ENCODE data around the gene MEG3.
A peak's percentile ranks its signal among the peaks of the same experiment; 100 is the strongest.
"Not testable (repeated sequence)": the region's sequence is repeated elsewhere in the genome, so short reads cannot be mapped to it uniquely, and the experiment has no call there.

Gene MEG3

DNA sequence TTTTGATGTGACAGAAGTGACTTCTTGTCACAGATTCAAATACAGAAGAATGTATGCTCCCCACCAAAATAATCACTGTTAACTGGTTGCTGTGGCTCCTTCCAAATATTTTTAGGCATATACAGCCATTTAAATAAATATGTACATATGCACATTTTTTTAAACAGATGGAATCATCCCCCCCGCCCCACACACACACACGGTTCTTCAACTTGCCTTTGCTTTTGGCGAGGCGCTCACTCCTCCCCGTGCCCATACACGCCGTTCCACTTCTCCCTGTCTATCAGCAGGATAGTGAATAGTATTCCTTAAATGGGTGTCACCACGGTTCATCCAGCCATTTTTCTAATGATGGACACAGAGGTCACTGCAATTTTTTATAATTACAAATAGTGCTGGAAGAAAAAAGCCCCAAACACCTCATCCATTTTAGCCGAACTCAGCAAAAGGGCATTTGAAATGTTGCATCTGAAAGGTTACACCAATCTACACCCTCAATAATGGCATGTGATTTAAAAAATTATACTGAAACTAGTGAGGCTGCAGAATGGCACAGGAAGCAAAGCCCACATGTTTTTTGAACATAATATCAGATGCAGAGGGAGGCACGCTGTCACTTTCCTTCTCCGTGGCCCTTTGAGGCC is 39.2 kb upstream of the MEG3 start:
- intact Hi-C loops (cut with DNase I): no loop called here
- no peak for DNase-seq

DNA sequence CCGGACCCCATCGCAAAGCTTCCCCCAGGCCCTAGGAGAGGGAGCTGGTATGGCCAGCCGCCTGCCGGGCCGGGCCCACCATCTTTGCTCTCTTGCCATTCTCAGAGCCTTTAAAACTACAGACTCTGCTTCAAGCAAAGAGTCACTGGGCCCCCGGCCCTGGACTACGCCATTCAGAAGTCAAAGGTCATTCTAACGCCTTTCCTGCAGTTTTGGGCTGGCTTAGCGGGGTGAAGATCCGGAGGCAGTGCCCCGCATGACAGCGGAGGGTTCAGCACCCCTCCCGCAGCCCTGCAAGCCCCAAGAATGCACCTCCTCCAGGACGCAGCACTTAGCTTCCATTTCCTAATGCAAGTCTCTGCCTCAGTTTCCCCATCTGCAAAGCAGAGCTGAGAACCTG is 38.3 kb upstream of the MEG3 start:
- DNase-seq: no peak
- intact Hi-C loops (cut with DNase I): no loop called here

DNA sequence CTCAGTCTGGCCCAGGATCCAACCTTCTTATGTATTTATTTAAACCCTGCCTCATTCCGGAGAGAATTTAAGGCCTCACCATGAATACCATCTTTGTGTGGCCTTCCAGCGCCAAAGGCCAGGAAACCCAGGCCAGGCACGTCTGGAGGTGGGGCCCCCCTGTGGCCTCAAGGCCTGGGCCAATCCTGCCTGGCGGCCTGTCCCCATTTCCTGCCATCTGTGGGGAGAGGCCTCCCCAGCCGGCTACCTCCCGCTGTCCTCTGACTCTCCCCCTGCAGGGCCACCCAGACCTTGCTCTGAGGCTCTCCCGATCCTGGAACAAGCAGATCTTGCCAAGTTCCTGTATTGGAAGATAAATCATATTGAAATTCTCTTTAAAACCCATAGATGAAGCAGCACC is 37.4 kb upstream of the MEG3 start:
- intact Hi-C loops (cut with DNase I): no loop called here

DNA sequence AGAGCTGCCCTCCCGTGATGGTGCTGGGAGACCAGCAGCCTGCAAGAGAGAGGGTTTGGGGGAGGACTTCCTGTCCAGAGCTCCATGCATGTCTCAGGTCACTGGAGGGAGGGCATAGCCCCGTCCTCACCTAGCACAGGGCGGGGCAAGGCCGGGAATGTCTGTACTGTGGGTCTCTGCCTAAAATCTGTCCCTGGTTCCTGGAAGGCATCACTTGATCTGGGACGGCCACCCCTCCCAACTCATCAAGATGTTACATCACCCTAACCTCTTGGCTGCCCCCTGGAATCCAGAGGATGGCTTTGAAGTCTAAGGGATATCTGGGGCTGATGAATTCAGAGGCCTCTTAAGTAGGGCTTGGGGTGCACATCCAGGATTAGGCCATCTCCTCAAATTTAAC is 37.0 kb upstream of the MEG3 start:
- no peak for DNase-seq
- intact Hi-C loops (cut with DNase I): no loop called here

More for the DNA sequence above, 37.4 kb upstream of the MEG3 start:
- DNase-seq: peak in 6 of 42 donors; percentile 11 to 50 (median 39)

DNA sequence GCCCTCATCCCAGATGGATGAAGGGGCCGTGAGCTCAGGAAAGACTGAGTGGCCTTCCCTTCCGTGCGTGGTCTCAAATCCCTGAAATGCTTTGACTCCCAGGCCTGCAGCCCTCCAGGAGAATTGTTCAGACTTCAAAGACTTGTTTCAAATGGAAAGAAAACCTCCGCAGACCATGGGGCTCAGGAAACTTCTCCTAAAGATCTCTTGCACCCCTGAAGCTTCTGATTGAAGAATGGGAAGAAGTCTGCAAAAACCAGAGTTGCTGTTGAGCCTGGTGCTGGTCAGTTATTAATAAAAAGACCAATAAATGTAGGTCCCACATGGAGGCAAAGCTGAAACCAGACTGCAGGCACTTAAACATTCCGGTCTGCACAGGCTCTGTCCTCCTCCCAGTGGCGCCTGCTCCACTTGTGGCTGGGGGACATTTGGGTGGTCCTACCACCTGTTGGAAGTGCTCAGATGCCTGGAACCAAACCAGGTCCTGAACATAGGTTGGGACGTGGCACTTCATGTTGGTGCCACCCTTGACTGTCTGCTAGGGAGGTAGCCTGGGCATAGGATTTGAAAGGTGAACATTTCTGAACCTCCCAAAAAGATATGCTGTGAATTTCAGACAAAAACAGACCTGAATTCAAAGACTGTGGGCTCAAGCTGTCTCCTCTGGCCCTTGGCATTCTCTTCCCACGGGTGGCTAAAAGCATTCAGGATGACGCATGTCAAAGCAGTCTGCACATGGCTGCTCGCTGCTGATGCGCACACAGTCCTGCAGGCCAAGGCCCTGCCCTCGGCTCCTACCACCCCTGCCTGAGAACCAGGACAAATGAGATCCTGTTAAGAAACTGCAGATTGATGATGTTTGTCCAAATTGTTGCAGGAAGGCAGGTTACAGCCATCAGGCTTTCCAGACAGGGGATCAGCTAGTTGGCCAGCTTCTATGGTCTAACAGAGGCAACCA is 36.2 kb upstream of the MEG3 start:
- intact Hi-C loops (cut with DNase I): no loop called here
- no peak for DNase-seq

DNA sequence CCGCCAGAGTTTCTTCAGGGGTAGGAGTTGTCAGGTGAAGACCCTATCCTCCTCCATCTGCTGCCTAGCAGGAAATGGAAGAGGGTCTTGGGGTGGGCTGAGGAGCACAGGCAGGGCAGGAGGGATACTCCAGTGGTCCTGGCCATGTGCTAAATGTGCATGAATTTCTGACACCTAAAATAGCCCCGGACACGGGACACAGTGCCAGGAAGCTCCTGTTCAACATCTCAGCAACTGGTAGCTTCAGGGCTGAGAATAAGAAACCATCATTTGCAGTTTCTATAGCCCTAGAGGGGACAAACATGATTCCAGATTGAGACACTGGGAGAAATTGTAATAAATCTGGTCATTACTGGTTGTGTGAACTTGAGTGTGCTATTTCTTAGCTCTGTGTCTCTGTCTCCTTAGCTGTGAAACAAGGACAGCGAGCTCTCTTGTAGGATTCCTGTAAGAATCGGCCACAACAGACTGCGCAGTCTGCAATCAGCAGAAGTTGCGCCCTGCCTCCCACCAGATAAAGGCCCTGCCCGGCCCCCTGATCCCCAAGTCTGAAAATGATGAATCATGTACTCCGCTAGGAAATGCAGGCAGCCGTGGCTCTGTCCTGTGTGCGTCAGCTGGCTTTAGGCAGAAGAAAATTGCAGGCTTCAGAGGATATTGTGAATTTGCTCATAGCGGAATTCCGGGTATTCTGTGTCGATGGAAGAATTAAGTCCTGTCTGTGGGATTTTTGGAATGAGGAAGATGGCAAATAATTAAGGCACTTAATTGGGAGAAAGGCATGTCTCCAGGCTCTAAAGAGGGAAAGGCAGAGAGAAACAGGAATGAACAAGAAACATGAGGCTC is 35.2 kb upstream of the MEG3 start:
- intact Hi-C loops (cut with DNase I): no loop called here
- no peak for DNase-seq

DNA sequence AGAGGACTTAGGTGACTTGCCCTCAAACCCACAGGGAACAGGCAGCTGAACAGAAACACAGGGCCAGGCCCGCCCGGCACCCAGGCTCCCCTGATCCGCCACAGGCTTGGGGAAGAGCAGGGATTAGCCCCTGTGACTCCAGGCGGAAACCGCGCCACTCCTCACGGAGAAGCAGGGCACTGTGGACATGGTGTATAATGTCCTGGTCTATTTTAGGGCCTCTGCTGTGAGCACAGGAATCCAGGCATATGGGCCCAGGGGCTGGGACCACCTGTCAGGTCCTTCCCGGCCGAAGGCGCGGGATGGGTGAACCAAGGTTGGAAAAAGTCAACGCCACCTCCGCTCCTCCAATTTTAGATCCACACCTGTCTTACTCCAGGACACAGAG is 34.6 kb upstream of the MEG3 start:
- DNase-seq: no peak
- intact Hi-C loops (cut with DNase I): no loop called here

DNA sequence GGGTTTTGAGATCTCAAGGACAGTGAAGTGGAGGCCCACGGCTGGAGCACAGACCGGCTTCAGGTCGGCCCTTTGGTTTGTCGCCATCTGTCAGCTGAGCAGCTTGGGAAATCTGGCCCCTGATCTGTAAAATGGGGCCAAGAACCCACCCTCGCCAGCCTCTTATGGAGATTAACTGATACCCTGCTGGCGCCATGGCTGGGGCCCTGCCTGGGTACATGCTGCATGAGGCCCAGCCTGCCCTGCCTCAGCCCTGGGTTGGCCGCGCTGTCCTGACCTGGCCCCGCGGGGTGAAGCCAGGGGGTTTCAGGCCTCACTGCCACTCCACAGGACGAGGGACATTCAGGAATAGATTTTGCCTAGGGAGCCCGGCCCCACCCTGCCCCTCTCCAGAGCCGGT is 33.9 kb upstream of the MEG3 start:
- no peak for DNase-seq
- intact Hi-C loops (cut with DNase I): no loop called here

DNA sequence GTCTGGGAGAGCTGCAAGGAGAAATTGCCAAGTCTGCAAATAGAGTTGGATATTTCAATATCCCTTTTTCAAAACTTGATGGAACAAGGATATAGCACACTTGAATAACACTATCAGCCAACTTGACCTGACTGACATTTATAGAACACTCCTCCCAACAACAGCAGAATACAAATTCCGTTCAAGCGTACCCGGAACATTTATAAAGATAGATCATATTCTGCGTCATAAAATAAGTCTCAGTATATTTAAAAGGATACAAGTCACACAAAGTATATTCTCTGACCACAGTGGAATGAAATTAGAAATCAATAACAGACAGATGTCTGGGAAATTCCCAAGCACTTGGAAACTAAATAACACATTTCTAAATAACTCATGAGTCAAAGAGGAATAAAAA is 29.0 kb upstream of the MEG3 start:
- DNase-seq: no peak
- intact Hi-C loops (cut with DNase I): no loop called here

DNA sequence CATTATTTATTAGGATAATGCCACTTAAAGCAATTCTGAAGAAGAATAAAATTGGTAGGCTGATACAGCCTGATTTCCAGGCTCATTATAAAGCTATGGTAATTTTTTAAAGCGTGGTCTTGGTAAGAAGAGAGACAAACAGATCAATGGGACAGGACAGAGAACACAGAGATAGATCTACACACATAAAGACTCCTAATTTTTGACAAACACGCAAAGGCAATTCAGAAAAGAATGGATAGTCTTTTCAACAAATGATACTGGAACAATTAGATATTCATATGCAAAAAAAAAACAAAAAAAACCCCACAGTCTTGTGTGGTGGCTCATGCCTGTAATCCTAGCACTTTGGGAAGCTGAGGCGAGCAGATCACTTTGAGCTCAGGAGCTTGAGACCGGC is 25.9 kb upstream of the MEG3 start:
- intact Hi-C loops (cut with DNase I): no loop called here
- DNase-seq: no peak

DNA sequence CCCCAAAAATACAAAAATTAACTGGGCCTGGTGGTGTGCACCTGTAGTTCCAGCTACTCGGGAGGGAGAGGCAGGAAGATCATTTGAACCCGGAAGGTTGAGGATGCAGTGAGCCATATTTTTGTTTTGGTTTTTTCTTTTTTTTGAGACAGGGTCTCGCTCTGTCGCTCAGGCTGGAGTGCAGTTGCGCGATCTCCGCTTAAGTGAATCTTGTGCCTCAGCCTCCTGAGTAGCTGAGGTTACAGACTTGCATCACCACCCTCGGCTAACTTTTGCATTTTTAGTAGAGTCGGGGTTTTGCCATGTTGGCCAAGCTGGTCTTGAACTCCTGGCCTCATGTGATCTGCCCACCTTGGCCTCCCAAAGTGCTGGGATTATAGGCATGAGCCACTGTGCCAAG is 24.5 kb upstream of the MEG3 start:
- intact Hi-C loops (cut with DNase I); DNase-seq: not testable (repeated sequence)

DNA sequence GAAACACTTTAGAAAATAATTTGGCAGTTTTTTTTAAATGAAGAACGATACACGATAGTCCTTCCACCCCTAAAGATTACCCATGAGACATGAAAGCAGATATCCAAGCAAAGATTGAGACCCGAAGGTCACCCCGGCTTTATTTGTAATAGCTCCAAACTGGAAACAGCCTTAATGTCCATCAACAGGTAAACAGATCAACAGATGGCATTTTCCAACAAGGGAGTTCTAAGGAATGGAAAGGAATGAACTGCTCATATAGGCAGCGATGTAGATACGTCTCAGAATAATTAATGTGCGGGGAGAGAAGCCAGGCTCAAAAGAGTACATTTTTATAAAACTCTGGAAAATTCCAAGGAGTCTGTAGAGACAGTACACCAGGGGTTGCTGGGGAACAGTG is 23.7 kb upstream of the MEG3 start:
- no peak for DNase-seq
- intact Hi-C loops (cut with DNase I): no loop called here

DNA sequence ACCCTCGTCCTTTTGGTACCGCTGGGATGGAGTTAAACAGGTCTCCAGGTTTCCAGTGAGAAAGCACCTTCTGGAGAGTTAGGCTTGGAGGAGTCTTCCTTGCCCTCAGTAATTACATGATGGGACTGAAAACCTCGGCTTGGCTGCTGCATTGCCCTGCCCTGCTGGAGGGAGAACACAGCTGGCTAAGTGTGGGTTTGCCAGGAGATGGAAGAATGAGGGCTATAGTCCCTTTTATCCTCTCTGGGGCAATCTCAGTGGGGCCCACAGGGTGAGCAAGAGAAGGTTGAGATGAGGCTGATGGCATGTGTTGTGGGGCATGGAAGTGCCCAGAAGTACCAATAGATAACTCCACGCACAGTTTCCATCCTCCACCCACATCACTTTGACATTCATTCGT is 23.2 kb upstream of the MEG3 start:
- peak in 10 of 42 donors; percentile 13 to 63 (median 22) for DNase-seq
- intact Hi-C loops (cut with DNase I): no loop called here

DNA sequence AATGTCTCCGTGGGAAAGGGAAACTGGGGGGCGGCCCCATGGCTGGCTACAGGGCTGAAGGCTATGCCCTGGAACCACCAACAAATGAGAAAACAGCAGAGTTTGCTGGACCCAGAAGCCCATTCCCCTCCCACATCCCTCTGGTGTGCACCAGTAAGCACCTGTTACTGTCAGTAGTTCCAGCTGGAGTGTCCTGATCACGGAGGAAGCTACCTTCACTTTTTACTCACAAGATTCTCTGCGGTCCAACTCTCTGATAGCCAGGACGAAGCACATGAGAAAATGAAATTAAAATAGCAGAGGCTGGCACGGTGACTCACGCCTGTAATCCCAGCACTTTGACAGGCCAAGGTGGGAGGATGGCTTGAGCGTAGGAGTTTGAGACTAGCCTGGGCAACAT is 22.7 kb upstream of the MEG3 start:
- intact Hi-C loops (cut with DNase I): no loop called here
- no peak for DNase-seq

DNA sequence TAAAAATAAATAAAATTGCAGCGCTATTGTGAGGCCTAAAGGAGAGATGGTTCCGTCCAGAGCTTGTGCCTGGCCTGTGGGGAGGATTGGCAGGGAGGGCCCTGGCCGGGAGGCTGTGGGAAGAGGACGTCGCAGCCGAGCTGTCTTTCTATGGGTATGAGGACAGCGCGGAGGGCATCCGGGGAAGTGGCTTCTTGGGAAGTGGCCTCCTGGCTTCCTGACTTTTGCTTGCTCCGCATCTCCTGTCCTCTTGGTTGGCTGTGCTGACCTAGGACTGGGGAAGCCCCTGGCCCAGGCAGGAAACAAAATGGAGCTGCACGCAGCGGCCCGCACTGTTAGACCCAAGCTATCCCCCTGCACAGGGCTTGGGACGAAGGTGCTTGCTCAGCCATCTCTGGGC is 22.2 kb upstream of the MEG3 start:
- no peak for DNase-seq
- intact Hi-C loops (cut with DNase I): no loop called here

DNA sequence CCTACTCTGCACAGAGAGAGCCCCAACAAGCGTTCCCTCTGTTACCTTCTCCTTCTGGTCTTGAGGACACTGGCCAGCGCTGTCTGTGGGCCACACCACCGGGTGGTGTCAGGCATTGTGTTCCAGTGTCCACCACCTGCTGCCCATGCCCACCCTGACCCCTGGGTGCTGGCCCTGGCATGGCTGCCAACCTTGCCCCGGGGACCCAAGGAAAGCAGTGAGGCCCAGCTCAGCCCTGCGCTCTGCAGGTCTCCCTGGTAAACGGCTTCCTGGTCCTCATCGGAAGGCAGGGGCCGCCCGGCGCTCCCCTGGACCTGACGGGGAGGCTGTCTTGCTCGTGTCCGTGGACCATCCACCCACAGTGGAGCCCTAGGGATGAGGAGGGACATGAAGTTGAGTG is 21.8 kb upstream of the MEG3 start:
- DNase-seq: no peak

DNA sequence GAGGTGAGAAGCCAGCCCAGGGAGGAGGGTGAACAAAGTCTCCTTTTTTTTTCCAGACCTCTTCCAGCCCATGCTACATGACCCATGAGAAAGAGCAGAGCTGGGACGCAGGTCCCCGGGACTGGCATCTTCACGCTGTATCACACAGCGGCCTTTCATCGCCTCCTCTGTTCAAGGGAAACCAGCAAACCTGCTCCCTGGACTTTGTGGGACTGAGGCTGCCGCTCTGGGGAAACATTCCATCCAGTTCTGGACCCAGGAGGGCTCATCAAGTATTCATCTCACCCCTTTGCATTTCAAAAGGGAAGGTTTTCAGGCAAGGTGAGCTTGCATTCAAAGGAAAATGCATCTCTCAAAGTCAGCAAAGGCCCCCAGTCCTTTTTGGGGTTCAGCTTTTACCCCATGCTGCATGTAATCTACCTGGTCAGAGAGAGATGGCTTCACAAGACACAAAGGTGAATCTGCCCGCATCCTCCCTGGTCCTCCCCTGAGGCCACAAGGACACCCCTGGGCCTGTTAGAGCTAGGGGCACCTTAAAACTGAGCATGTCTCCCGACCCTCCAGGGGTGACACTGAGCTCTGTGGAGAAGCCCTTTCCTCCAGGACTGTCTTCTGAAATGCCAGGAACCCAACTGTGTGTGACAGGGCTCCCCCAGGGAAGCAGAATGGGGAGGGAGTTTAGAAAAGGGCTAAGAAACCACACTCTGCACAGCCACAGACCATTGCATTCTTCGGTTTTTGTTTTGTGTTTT is 21.2 kb upstream of the MEG3 start:
- intact Hi-C loops (cut with DNase I): no loop called here
- DNase-seq: no peak

More for the DNA sequence above, 21.8 kb upstream of the MEG3 start:
- intact Hi-C loops (cut with DNase I): no loop called here

DNA sequence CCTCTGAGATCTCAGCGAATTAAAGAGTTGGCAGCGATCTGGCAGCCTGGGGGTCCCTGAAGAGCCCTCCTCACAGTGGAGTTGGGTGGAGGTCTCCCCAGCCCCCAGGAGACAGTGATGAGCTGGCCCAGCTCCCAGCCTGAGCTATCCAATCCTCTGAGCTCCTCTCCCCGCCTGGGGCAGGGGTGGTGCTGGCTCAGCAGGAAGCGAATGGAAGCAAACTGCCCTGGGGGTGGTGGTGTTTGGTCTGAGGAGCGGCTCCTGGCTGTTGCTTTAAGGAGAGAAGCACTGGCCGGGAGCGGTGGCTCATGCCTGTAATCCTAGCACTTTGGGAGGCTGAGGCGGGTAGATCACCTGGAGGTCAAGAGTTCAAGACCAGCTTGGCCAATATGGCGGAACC is 19.5 kb upstream of the MEG3 start:
- no peak for DNase-seq
- intact Hi-C loops (cut with DNase I): no loop called here

DNA sequence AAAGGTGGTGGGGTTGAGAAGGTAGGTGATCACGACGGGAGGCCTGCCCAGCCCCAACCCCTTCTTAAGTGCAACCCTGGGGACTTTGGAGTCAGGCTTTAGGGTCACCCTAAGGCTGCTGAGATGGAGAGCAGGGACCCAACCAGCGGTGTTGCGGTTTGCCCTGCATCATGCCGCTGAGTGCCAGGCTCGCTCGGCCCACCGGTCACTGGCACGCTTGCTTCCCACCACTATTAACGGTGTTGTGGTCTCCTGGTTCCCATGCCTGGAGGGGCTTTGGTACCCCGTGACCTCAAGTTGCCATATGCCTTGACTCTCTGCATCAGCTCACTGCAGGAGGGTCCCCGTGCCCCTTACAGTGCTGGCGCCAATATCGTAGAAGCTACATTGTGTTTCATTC is 18.4 kb upstream of the MEG3 start:
- no peak for DNase-seq
- intact Hi-C loops (cut with DNase I): no loop called here
